Measurements from ENCODE around the gene TEN1.

TEN1 gene

GRCh38 chr17:76007131-76007849, 28.2 kb downstream of the TEN1 start:
- DNase-seq (ENCODE audit: low spot score) = no peak

GRCh38 chr17:76007850-76008165, 28.8 kb downstream of the TEN1 start:
- DNase-seq (ENCODE audit: low spot score) = no peak

GRCh38 chr17:76008208-76008607, 29.2 kb downstream of the TEN1 start:
- no peak for DNase-seq (ENCODE audit: low spot score)

GRCh38 chr17:76008630-76009425, 29.8 kb downstream of the TEN1 start:
- no peak for DNase-seq (ENCODE audit: low spot score)

GRCh38 chr17:76009447-76009846, 30.4 kb downstream of the TEN1 start:
- DNase-seq (ENCODE audit: low spot score) = no peak

GRCh38 chr17:76009969-76010661, 31.1 kb downstream of the TEN1 start:
- no peak for DNase-seq (ENCODE audit: low spot score)

GRCh38 chr17:76011951-76012350, 32.9 kb downstream of the TEN1 start:
- DNase-seq (ENCODE audit: low spot score) = no peak

GRCh38 chr17:76013377-76013932, 34.4 kb downstream of the TEN1 start:
- DNase-seq (ENCODE audit: low spot score) = no peak

GRCh38 chr17:76014100-76014924, 35.3 kb downstream of the TEN1 start:
- DNase-seq (ENCODE audit: low spot score) = peak; percentile 90

- DNase-seq (ENCODE audit: low spot score) = no peak
Observed at GRCh38 chr17:76014925-76015261, 35.9 kb downstream of the TEN1 start.

GRCh38 chr17:76017481-76018339, 38.7 kb downstream of the TEN1 start:
- DNase-seq (ENCODE audit: low spot score) = no peak

- DNase-seq (ENCODE audit: low spot score) = no peak
Observed at GRCh38 chr17:76018340-76018680, 39.3 kb downstream of the TEN1 start.

- no peak for DNase-seq (ENCODE audit: low spot score)
Observed at GRCh38 chr17:76018801-76019200, 39.8 kb downstream of the TEN1 start.

GRCh38 chr17:76019833-76020467, 40.9 kb downstream of the TEN1 start:
- no peak for DNase-seq (ENCODE audit: low spot score)

GRCh38 chr17:76022285-76022684, 43.2 kb downstream of the TEN1 start:
- DNase-seq (ENCODE audit: low spot score) = no peak

- no peak for DNase-seq (ENCODE audit: low spot score)
Observed at GRCh38 chr17:76022973-76023899, 44.2 kb downstream of the TEN1 start.

GRCh38 chr17:76023900-76024237, 44.8 kb downstream of the TEN1 start:
- DNase-seq (ENCODE audit: low spot score) = no peak

GRCh38 chr17:76024353-76024752, 45.3 kb downstream of the TEN1 start:
- no peak for DNase-seq (ENCODE audit: low spot score)

GRCh38 chr17:76025294-76025693, 46.3 kb downstream of the TEN1 start:
- no peak for DNase-seq (ENCODE audit: low spot score)

GRCh38 chr17:76026714-76027158, 47.7 kb downstream of the TEN1 start:
- no peak for DNase-seq (ENCODE audit: low spot score)

Measured in AG08396 (cell line).